Neuron (in vitro differentiated cells): ENCODE data around the gene GALNT6.
"Not testable (repeated sequence)": the region's sequence is repeated elsewhere in the genome, so short reads cannot be mapped to it uniquely, and the experiment has no call there.

Experiments used
- H2AFZ ChIP-seq: one replicate; pipeline ENCODE4 v1.6.1; 2013; ENCODE audit warnings: low read depth, mild to moderate bottlenecking, inconsistent platforms, low read length, moderate library complexity
- H3K27me3 ChIP-seq: one replicate; pipeline ENCODE4 v1.6.1; 2013; ENCODE audit warnings: low read length; ENCODE audit not compliant: insufficient read depth
- H3K36me3 ChIP-seq: one replicate; pipeline ENCODE4 v1.6.1; 2013; ENCODE audit warnings: low read length; ENCODE audit not compliant: insufficient read depth
- H3K4me1 ChIP-seq: one replicate; pipeline ENCODE4 v1.6.1; 2013; ENCODE audit warnings: low read length; ENCODE audit not compliant: insufficient read depth
- H3K4me3 ChIP-seq: 2 replicates; pipeline ENCODE4 v1.5.1; 2013; ENCODE audit warnings: mild to moderate bottlenecking, low read length, moderate library complexity
- H3K9me3 ChIP-seq: one replicate; pipeline ENCODE4 v1.6.1; 2013; ENCODE audit warnings: low read length

The GALNT6 gene

DNA sequence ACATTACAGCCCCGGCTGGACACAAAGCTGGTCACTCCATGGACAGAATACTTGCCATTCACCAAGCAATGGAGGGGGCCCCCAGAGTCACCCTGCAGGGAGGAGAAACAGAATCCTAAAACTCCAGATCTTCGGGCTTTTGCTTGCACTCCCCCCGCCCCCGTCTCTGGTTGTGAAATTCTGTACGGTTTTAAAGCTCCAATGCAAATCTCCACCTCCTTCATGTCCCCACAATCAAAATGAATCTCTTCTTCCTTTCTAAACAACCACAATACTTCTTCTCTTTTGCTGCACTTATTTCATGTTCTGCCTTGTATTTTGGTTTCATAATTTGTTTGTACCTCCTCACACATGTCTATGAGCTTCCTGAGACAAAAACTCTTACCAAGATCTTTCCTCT is 61.5 kb downstream of the GALNT6 start:
- H2AFZ ChIP-seq: no peak overlapping the region
- H3K9me3 ChIP-seq: no peaks in the 10 kb centered on the region
- no peaks in the 10 kb centered on the region for H3K27me3 ChIP-seq
- H3K36me3 ChIP-seq: no peaks in the 10 kb centered on the region
- no peak overlapping the region for H3K4me3 ChIP-seq
- H3K4me1 ChIP-seq: peaks cover 5% of the 10 kb centered on the region

DNA sequence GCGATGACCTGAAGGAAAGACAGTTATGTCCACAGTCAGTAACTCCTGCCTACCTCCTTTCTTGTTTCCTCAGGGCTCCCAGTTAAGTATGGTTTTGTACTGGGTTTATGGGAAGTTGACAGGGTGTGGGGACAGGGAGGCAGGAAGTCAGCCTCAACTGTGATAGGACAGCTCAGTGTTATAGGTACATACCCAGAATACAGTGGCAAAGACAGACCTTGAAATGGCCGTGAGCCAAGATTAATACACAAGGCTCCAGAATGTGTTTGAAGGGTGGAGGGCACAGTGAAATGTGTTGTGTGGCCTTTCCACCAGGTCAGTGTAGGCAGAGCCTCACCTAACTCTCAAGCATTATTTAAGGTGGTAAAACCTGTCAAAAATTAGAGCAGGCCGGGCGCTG is 62.6 kb downstream of the GALNT6 start:
- H2AFZ ChIP-seq: no peak overlapping the region
- peaks cover 5% of the 10 kb centered on the region for H3K4me1 ChIP-seq
- H3K36me3 ChIP-seq: no peaks in the 10 kb centered on the region
- no peaks in the 10 kb centered on the region for H3K9me3 ChIP-seq
- no peak overlapping the region for H3K4me3 ChIP-seq
- no peaks in the 10 kb centered on the region for H3K27me3 ChIP-seq

DNA sequence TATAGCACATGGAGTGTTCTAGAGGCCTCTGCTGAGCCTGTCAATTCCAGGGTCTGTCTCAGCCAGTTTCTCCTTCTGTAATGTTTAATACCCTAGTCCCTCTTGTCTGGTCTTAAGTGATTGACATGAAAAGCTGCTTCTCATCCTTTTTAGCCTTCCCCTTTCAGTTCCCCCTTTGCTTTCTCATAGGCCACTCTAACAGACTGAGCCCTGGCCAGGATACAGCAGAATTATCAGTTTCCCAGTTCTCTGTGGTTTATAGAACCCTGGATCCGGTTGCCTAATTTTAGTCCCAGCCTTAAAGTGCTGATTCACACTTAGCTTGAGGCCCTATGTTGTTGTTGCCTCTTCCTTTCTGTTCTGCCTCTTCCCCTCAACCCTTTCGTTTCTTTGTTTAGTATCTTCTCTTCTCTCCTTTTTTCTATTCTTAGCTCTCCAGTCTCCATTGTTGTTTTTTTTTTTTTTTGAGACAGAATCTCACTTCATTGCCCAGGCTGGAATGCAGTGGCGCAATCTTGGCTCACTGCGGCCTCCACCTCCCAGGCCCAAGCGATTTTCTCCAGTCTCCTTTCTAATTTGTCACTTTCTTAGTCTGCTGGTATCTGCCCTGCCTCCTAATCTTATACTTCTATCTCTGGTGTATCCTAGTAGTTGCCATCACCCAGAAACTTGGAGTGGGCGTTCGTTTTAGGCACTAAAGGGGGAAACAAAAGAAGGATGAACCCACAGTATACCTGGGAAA is 64.3 kb downstream of the GALNT6 start:
- Histone ChIP-seq H2AFZ (no peak overlapping the region), H3K36me3 (no peaks in the 10 kb centered on the region), H3K9me3 (no peaks in the 10 kb centered on the region), H3K4me1 (peaks cover 5% of the 10 kb centered on the region), H3K4me3 (no peak overlapping the region), H3K27me3 (no peaks in the 10 kb centered on the region)

DNA sequence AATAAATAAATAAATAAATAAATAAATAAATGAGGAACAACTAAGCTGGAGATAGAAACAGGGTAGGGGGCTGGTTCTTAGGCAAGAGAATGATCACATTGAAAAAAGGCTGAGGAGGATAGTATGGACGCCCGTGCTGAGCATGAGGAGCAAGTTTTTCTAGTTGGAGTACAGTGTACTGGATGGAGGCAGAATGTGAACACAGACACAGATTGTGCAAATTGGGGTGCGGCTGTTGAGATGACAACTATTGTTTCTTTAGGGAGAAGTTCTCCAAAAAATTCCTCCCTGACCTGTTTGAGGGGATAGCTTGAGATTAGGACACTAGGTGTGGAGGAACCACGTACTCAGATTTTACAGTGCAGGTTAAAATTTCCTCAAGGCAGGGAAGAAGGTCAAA is 66.3 kb downstream of the GALNT6 start:
- Histone ChIP-seq H3K4me3 (no peak overlapping the region), H3K4me1 (peaks cover 17% of the 10 kb centered on the region), H2AFZ (no peak overlapping the region), H3K36me3 (no peaks in the 10 kb centered on the region), H3K27me3 (no peaks in the 10 kb centered on the region), H3K9me3 (no peaks in the 10 kb centered on the region)

DNA sequence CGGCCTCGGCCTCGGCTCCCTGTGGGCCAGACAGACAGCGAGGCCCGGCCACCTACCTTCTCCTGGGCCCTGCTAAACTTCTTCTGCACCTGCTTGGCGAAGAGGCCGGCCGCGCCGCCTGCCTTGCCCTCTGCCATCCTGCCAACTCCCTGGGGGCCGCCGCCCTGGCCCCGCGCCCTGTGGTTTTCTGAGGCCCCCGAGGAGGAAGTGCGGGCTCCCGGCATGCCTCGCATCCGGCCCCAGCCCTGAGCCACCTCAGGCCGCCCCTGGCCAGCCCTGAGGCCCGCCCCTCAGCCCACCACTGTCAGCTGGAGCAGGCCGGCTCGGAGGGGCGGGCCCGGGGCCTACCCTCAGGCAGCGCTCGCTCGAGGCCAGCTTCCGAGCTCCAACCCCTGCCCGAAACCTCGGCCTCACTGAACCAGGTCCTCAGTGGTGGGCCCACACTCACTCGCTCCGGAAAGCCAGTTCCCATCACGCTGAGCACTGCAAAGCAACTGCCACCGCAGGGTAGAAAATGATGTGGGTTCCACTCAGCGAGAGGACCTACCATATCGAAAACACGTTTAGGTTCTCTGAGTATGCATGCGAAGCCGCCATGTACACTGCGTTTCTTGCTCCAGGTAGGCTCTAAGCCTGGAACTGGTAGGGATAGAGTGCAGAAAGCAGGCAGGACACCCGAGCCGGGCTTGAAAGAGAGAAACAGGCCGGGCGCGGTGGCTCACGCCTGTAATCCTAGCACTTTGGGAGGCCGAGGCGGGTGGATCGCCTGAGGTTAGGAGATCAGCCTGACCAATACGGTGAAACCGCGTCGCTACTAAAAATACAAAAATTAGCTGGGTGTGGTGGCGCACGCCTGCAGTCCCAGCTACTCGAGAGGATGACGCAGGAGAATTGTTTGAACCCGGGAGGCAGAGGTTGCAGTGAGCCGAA is 67.0 kb downstream of the GALNT6 start, which contains the start of gene BIN2:
Gene BIN2, minus strand, starts transcription at position 209 of the 930 bp plus-strand sequence. Its CDS starts 72 bp downstream, at position 137.
- no peak within 1 kb of the TSS for H3K4me3 ChIP-seq
- no peaks in the 10 kb centered on the region for H3K27me3 ChIP-seq
- no peak within 1 kb of the TSS for H2AFZ ChIP-seq
- no peaks in the 10 kb centered on the region for H3K9me3 ChIP-seq
- H3K4me1 ChIP-seq: peaks cover 17% of the 10 kb centered on the region
- no peaks in the 10 kb centered on the region for H3K36me3 ChIP-seq

DNA sequence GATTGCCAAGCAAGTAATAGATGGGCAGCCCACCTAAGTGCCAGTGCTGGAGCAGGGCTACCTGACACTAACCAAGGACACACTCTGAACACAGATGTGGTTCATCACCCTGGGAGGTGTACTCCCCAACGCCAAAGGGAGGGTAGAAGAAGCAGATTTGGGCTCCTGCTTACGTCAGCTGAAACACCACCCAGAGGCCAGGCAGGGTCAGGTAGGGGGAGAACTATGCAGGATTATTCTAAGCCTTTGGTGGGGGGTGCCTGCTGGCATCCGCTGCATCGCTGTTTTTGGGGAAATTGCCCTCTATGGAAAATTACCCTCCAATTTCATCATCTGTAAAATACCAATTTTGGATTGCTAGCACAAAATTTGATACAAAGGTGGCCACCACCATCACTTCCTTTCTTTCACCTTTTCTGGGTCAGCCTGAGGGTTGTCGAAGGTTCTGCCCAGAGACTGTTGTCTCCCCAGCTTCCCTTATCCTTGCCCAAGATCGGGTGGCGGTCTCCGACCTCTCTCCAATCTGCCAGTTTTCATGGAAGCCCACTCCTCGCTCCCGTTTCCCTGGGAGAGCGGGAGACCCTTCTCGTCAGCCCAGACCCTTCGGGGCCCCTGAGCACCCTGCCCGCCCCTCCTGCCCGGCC is 67.8 kb downstream of the GALNT6 start:
- Histone ChIP-seq H3K9me3 (no peaks in the 10 kb centered on the region), H2AFZ (no peak overlapping the region), H3K4me1 (peaks cover 17% of the 10 kb centered on the region), H3K4me3 (no peak overlapping the region), H3K36me3 (no peaks in the 10 kb centered on the region), H3K27me3 (no peaks in the 10 kb centered on the region)

DNA sequence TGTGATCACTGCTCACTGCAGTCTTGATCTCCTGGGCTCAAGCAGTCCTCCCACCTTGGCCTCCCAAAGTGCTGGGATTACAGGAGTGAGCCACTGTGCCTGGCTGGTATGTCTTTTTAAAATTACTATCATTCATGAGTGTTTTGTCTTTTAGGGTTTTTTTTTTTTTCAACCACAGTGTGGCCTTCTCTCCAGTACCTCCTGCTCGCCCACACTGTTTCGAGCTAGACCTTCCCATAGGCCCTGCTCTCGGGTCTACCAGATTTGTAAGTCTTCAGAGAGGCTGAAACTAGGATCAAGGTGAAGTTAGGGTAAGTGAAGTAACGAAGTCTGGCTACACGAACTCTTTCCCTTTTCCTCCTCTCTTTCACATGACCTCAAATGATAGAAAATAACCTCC is 68.8 kb downstream of the GALNT6 start:
- no peaks in the 10 kb centered on the region for H3K36me3 ChIP-seq
- H3K4me1 ChIP-seq: peaks cover 17% of the 10 kb centered on the region
- no peak overlapping the region for H2AFZ ChIP-seq
- H3K4me3 ChIP-seq: no peak overlapping the region
- no peaks in the 10 kb centered on the region for H3K27me3 ChIP-seq
- no peaks in the 10 kb centered on the region for H3K9me3 ChIP-seq

DNA sequence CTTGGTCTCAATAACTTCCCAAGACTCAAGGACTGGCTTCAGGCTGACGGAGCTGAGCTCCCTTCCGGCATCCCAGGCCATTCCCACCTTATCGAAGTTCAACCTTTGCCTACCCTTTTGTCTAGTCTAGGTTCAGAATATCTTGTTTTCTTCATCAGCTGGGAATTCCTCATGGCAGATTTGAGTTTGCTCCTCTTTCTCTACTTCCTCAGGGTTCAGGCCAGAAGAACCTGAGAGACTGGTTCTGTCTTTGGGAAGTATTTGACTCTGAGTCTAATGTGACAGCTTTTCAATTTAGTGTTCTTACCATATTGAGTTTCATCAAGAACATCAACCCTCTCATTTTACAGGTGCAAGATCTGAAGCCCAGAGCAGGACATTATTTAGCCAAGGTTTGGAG is 69.3 kb downstream of the GALNT6 start:
- no peaks in the 10 kb centered on the region for H3K9me3 ChIP-seq
- no peak overlapping the region for H3K4me3 ChIP-seq
- no peak overlapping the region for H2AFZ ChIP-seq
- no peaks in the 10 kb centered on the region for H3K36me3 ChIP-seq
- H3K4me1 ChIP-seq: peaks cover 16% of the 10 kb centered on the region
- no peaks in the 10 kb centered on the region for H3K27me3 ChIP-seq

DNA sequence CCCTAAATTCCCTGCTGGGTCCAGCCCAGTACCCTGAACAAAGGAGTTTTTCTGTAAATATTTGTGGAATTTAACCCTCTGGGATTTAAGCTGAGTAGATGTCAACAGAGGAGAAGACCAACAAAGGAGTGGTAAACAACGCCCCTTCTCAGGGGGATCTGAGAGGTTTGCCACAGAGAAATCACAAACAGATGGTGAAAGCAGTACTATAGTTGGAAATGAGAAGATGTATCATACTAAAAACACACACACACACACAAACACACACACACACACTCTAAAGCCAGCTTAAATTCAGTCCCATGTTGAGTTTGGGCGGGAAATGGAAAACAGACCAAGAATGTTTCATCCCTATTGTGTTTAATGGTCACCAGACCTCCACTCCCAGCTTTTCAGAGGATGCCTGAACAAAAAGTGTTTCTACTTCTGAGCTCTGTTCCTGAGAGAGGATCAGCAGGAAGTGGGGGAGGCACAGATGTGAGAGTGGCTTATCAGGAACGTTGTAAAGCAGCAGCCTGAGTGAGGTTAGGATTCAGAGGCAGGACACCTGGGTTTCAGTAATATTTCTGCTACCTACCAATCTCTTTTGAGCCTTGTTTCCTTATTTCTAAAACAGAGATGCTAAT is 70.4 kb downstream of the GALNT6 start:
- Histone ChIP-seq H2AFZ (no peak overlapping the region), H3K9me3 (no peaks in the 10 kb centered on the region), H3K36me3 (no peaks in the 10 kb centered on the region), H3K4me3 (no peak overlapping the region), H3K27me3 (peaks cover 1% of the 10 kb centered on the region), H3K4me1 (peaks cover 12% of the 10 kb centered on the region)

DNA sequence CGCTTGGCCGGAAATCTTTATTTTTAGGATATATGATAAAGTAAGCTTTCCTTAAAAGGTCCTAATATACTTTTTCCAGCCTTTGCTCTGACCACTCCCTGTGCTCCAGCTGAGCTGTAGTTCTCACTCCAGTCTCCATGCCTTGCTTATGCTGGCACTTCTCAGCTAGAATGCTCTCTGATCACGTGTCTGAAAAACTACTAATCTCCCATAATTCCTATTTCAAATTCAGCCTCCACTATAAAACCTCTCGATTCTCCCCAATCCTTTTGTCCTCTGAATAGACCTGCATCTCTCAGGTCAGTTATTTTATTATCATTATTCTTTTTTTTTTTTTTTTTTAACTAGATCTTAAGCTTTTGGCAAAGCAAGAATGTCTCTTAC is 70.9 kb downstream of the GALNT6 start:
- Histone ChIP-seq H3K27me3 (peaks cover 3% of the 10 kb centered on the region), H3K36me3 (no peaks in the 10 kb centered on the region), H3K9me3 (no peaks in the 10 kb centered on the region), H2AFZ (no peak overlapping the region), H3K4me1 (peaks cover 12% of the 10 kb centered on the region), H3K4me3 (no peak overlapping the region)

DNA sequence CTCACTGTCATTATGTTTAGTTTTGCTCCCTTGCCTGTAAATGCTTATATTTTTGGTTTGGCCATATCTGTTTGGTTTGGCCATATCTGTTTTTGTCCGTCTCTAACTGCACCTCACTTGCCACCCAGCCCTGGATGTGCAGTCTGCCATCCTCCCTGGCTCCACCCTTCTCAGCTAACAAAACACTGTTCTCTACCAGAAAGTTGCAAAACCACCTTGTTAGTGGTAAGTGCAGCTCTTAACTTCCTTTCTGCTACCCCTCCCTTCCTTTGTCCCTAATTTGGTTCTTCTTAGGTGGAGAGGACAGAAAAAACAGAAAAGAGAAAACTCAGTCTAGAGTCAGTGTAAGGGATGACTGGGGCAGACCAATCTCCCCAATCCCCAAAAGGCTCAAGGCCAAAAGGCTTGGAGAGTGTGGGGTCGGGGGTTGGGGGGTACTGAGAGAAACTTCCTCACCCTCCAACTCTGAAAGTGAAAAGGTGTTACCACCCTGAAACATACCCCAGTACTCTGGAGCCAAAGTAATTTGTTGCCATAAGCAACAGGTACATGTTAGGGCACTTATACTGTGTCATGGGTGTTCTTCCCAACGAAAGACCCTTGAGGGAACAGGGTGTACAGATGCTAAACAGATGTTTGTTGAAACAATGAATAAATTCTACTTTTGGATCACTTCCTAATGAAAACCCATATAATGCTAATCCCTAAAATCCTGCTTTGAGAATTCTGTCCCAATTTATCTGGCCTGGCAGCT is 72.2 kb downstream of the GALNT6 start:
- H3K27me3 ChIP-seq: peaks cover 3% of the 10 kb centered on the region
- H2AFZ ChIP-seq: no peak overlapping the region
- peaks cover 12% of the 10 kb centered on the region for H3K4me1 ChIP-seq
- no peaks in the 10 kb centered on the region for H3K9me3 ChIP-seq
- no peaks in the 10 kb centered on the region for H3K36me3 ChIP-seq
- no peak overlapping the region for H3K4me3 ChIP-seq

DNA sequence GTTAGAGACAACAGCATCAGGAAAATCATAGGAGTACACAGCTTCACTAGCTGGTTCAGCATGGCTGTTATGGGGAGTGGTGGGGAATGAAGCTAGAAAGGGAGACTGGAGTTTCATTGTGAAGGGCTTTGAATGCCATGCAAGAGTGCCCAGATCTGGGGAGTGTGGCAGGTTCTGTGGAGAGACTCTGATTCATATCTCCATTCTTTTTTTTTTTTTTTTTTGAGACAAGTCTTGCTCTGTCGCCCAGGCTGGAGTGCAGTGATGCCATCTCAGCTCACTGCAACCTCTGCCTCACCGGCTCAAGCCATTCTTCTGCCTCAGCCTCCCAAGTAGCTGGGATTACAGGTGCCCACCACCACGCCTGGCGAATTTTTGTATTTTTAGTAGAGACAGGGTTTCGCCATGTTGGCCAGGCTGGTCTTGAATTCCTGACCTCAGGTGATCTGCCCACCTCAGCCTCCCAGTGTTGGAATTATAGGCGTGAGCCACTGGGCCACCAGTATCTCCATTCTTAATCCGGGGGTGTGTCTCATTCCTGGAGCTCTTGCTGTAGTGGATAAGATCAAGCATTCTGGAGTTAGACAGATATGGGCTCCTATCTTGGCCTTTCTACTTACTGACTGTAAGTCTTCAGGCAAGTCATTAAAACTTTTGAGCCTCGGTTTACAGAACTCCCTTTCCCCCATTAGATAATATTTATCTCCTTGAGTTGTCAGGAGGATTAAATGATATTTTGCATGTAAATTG is 73.0 kb downstream of the GALNT6 start:
- not testable (repeated sequence) for H3K4me3 ChIP-seq, H3K27me3 ChIP-seq, H3K36me3 ChIP-seq, H3K9me3 ChIP-seq, H2AFZ ChIP-seq
- H3K4me1 ChIP-seq: peaks cover 12% of the 10 kb centered on the region
